ENCODE data around the gene UFD1.

UFD1 gene

GRCh38 chr22:19482297-19482696 is 3.3 kb upstream of the UFD1 start:
- no peak overlapping the region for H3K4me3 ChIP-seq (ENCODE audit: low read depth, low read length)
- in situ Hi-C loops (cut with HindIII; ENCODE audit: low sequenced_read_pairs), result no loop called here
- no peak for TF ChIP-seq CTCF (IDR thresholded peaks at IDR 0.05; ENCODE audit: low read depth, low read length)
- no peak for DNase-seq (ENCODE audit: low read depth, low spot score)

- no peak for DNase-seq (ENCODE audit: low read depth, low spot score)
- no peak for TF ChIP-seq CTCF (IDR thresholded peaks at IDR 0.05; ENCODE audit: low read depth, low read length)
- peak overlapping the region; percentile 94 for H3K4me3 ChIP-seq (ENCODE audit: low read depth, low read length)
- in situ Hi-C loops (cut with HindIII; ENCODE audit: low sequenced_read_pairs), result no loop called here
These were observed 1.8 kb upstream of the UFD1 start for GRCh38 chr22:19480789-19481188.

GRCh38 chr22:19480173-19480568 is 1.2 kb upstream of the UFD1 start:
- in situ Hi-C loops (cut with HindIII; ENCODE audit: low sequenced_read_pairs), result no loop called here

GRCh38 chr22:19479355-19480172 is 571 bp upstream of the UFD1 start, which contains the start of gene CDC45:
TSS of gene CDC45 (plus strand) at chr22:19479920. CDS start at chr22:19479969, 49 bp downstream.
- peak; percentile 99 for DNase-seq (ENCODE audit: low read depth, low spot score)
- in situ Hi-C loops (cut with HindIII; ENCODE audit: low sequenced_read_pairs), result no loop called here
- no peak for TF ChIP-seq CTCF (IDR thresholded peaks at IDR 0.05; ENCODE audit: low read depth, low read length)
- H3K4me3 ChIP-seq (ENCODE audit: low read depth, low read length), result peak within 1 kb of the TSS; percentile 94

More at GRCh38 chr22:19480173-19480568, 1.2 kb upstream of the UFD1 start:
- TF ChIP-seq CTCF (IDR thresholded peaks at IDR 0.05; ENCODE audit: low read depth, low read length), result no peak
- DNase-seq (ENCODE audit: low read depth, low spot score), result no peak
- peak overlapping the region; percentile 94 for H3K4me3 ChIP-seq (ENCODE audit: low read depth, low read length)

- peak overlapping the region; percentile 94 for H3K4me3 ChIP-seq (ENCODE audit: low read depth, low read length)
- in situ Hi-C loops (cut with HindIII; ENCODE audit: low sequenced_read_pairs), result no loop called here
- DNase-seq (ENCODE audit: low read depth, low spot score), result peak; percentile 12
- no peak for TF ChIP-seq CTCF (IDR thresholded peaks at IDR 0.05; ENCODE audit: low read depth, low read length)
These were observed 720 bp downstream of the UFD1 start for GRCh38 chr22:19478045-19478900.

- in situ Hi-C loops (cut with HindIII; ENCODE audit: low sequenced_read_pairs), result no loop called here
- peak; percentile 17 for TF ChIP-seq CTCF (IDR thresholded peaks at IDR 0.05; ENCODE audit: low read depth, low read length)
- H3K4me3 ChIP-seq (ENCODE audit: low read depth, low read length), result peak overlapping the region; percentile 94
- peak; percentile 21 for DNase-seq (ENCODE audit: low read depth, low spot score)
These were observed 1.5 kb downstream of the UFD1 start for GRCh38 chr22:19477321-19478044.

Data from astrocyte of the spinal cord (primary cell).